GM19351 (cell line): ENCODE data around the gene LCN1.

Source experiments
- ATAC-seq: cut with Tn5 transposase; IDR thresholded peaks from one replicate; pipeline ENCODE4 v1.9.1; 2021; ENCODE audit warnings: mild to moderate bottlenecking, moderate library complexity; ENCODE audit not compliant: unreplicated experiment

Gene LCN1

GRCh38 chr9:135520916-135521607, at the start of gene LCN1:
Gene LCN1 (plus strand): TSS chr9:135521440. CDS start chr9:135521498, 58 bp downstream.
- ATAC-seq: no peak

- ATAC-seq: no peak
Observed at GRCh38 chr9:135471791-135472640, 49.2 kb upstream of the LCN1 start.

GRCh38 chr9:135473972-135474543, 47.2 kb upstream of the LCN1 start:
- no peak for ATAC-seq

- no peak for ATAC-seq
Observed at GRCh38 chr9:135474915-135475314, 46.3 kb upstream of the LCN1 start.

GRCh38 chr9:135476561-135477355, 44.5 kb upstream of the LCN1 start:
- ATAC-seq: no peak

- no peak for ATAC-seq
Observed at GRCh38 chr9:135478191-135478590, 43.0 kb upstream of the LCN1 start.

GRCh38 chr9:135478829-135479468, 42.3 kb upstream of the LCN1 start:
- ATAC-seq: no peak

- no peak for ATAC-seq
Observed at GRCh38 chr9:135479469-135480052, 41.7 kb upstream of the LCN1 start, which contains the start of gene PPP1R26. Gene PPP1R26 (plus strand): TSS chr9:135479782. CDS start chr9:135484511, 4,729 bp downstream.

GRCh38 chr9:135480071-135480939, 40.9 kb upstream of the LCN1 start:
- ATAC-seq: no peak

GRCh38 chr9:135480940-135481310, 40.3 kb upstream of the LCN1 start:
- no peak for ATAC-seq

GRCh38 chr9:135482015-135482754, 39.1 kb upstream of the LCN1 start:
- no peak for ATAC-seq

GRCh38 chr9:135484460-135485277, 36.6 kb upstream of the LCN1 start:
- no peak for ATAC-seq

- no peak for ATAC-seq
Observed at GRCh38 chr9:135485385-135485784, 35.9 kb upstream of the LCN1 start.

GRCh38 chr9:135485832-135486231, 35.4 kb upstream of the LCN1 start:
- ATAC-seq: no peak

- no peak for ATAC-seq
Observed at GRCh38 chr9:135486267-135487065, 34.8 kb upstream of the LCN1 start.

GRCh38 chr9:135487281-135488012, 33.8 kb upstream of the LCN1 start:
- no peak for ATAC-seq
